Astrocyte (in vitro differentiated cells and primary cell): Measurements from ENCODE around the gene SCTR. TPM values are rescaled to one million over a fixed set of nuclear protein-coding genes. Genes with fewer than 3 reads are reported as not detected.

Source experiments
- DNase-seq: peaks from one replicate; pipeline ENCODE4 v3.0.0-alpha.2; 2010; ENCODE audit warnings: low read depth
- FAIRE-seq: peaks from 2 replicates; lab custom pipeline; 2011; peaks lifted over from hg19 to GRCh38; lab: Jason Lieb, UNC
- H2AFZ ChIP-seq: 2 replicates; pipeline ENCODE4 v1.6.0; 2012; ENCODE audit warnings: low read depth, low read length, inconsistent platforms
- H3K27ac ChIP-seq: 2 replicates; pipeline ENCODE4 v1.5.1; 2011; ENCODE audit warnings: low read depth, low read length, inconsistent platforms
- H3K27me3 ChIP-seq: 2 replicates; pipeline ENCODE4 v1.6.0; 2011; ENCODE audit warnings: low read length, inconsistent platforms; ENCODE audit not compliant: insufficient read depth
- H3K36me3 ChIP-seq: 2 replicates; pipeline ENCODE4 v1.5.1; 2011; ENCODE audit warnings: low read length, inconsistent platforms; ENCODE audit not compliant: insufficient read depth
- H3K4me1 ChIP-seq: 2 replicates; pipeline ENCODE4 v1.5.1; 2011; ENCODE audit warnings: low read length, inconsistent platforms; ENCODE audit not compliant: insufficient read depth
- H3K4me2 ChIP-seq: 2 replicates; pipeline ENCODE4 v1.6.0; 2012; ENCODE audit warnings: low read length, inconsistent platforms
- H3K4me3 ChIP-seq: 2 replicates; pipeline ENCODE4 v1.5.1; 2011; ENCODE audit warnings: low read depth, mild to moderate bottlenecking, low read length, inconsistent platforms; ENCODE audit not compliant: insufficient read depth
- H3K79me2 ChIP-seq: 2 replicates; pipeline ENCODE4 v1.6.0; 2012; ENCODE audit warnings: mild to moderate bottlenecking, low read length, inconsistent platforms; ENCODE audit not compliant: insufficient read depth
- H3K9ac ChIP-seq: 2 replicates; pipeline ENCODE4 v1.6.0; 2012; ENCODE audit warnings: mild to moderate bottlenecking, low read length, inconsistent platforms
- H3K9me3 ChIP-seq: 2 replicates; pipeline ENCODE4 v1.5.1; 2012; ENCODE audit warnings: low read depth, mild to moderate bottlenecking, low read length, inconsistent platforms; ENCODE audit not compliant: insufficient read depth
- H4K20me1 ChIP-seq: 2 replicates; pipeline ENCODE4 v1.6.0; 2012; ENCODE audit warnings: low read length, inconsistent platforms; ENCODE audit not compliant: insufficient read depth
- H3K27ac Mint-ChIP-seq: one replicate; pipeline ENCODE4 v1.8.0; 2021; ENCODE audit warnings: mild to moderate bottlenecking, mixed read lengths; ENCODE audit not compliant: unreplicated experiment
- H3K27me3 Mint-ChIP-seq: one replicate; pipeline ENCODE4 v1.8.0; 2021; ENCODE audit warnings: low read depth, mixed read lengths; ENCODE audit not compliant: unreplicated experiment
- H3K36me3 Mint-ChIP-seq: one replicate; pipeline ENCODE4 v1.8.0; 2021; ENCODE audit warnings: low read depth, mixed read lengths; ENCODE audit not compliant: unreplicated experiment
- H3K4me1 Mint-ChIP-seq: one replicate; pipeline ENCODE4 v1.8.0; 2021; ENCODE audit warnings: low read depth, mixed read lengths; ENCODE audit not compliant: unreplicated experiment
- H3K4me3 Mint-ChIP-seq: one replicate; pipeline ENCODE4 v1.8.0; 2021; ENCODE audit warnings: mild to moderate bottlenecking, moderate library complexity, mixed read lengths; ENCODE audit not compliant: unreplicated experiment
- H3K9me3 Mint-ChIP-seq: one replicate; pipeline ENCODE4 v1.8.0; 2021; ENCODE audit warnings: mild to moderate bottlenecking, mixed read lengths; ENCODE audit not compliant: unreplicated experiment
- CTCF ChIP-seq: IDR thresholded peaks from 2 replicates; pipeline ENCODE4 v1.5.1; 2011; ENCODE audit warnings: low read depth, mild to moderate bottlenecking, inconsistent platforms, low read length, moderate library complexity; ENCODE audit not compliant: insufficient read depth
- EZH2 ChIP-seq: IDR thresholded peaks from 2 replicates; pipeline ENCODE4 v1.6.1; 2012; ENCODE audit warnings: mild to moderate bottlenecking, low read length, inconsistent platforms; ENCODE audit not compliant: insufficient read depth
- total RNA-seq: library from RNA; stranded (reverse); gene quantifications from 2 replicates; pipeline ENCODE4 v1.2.1, GENCODE V29; 2021

Gene SCTR
- total RNA-seq, 1 donor from 2014 or later: not detected

GRCh38 chr2:119435081-119435952, 89.0 kb downstream of the SCTR start:
- Histone ChIP-seq H2AFZ (no peak overlapping the region), H3K27ac (no peak overlapping the region), H3K4me3 (no peak overlapping the region), H3K27me3 (peaks cover 2% of the 10 kb centered on the region), H3K9ac (no peak overlapping the region), H3K36me3 (no peaks in the 10 kb centered on the region), H3K4me1 (peaks cover 13% of the 10 kb centered on the region), H4K20me1 (peaks cover 7% of the 10 kb centered on the region), H3K4me2 (no peak overlapping the region), H3K79me2 (no peaks in the 10 kb centered on the region), H3K9me3 (no peaks in the 10 kb centered on the region)
- Mint-ChIP-seq H3K36me3 (peaks cover 4% of the 10 kb centered on the region), H3K4me1 (peaks cover under 1% of the 10 kb centered on the region), H3K4me3 (no peak overlapping the region), H3K9me3 (peaks cover 8% of the 10 kb centered on the region), H3K27me3 (peaks cover 55% of the 10 kb centered on the region), H3K27ac (no peak overlapping the region)
- TF ChIP-seq CTCF (no peak), EZH2 (no peak)
- DNase-seq (no peak), FAIRE-seq (no peak)

DNA sequence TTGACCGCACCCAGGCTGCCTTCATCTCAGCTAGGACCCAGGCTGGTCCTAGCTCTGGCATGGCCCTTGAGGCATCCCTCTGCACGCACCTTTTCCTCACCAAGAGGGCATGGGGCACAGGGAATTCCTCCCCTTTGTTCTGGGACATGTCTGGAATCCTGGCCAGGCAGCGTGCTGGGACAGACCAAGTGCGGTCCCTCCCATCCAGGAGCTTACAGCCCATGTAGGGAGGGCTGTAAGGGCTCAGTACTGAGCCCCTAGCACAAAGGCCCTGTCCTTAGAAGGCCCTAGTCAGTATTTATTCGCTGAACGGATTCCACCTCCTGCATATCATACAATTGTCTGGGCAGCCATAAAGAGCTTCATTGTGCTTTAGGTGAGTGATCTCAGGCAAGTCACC, 89.6 kb downstream of the SCTR start:
- TF ChIP-seq EZH2 (no peak), CTCF (no peak)
- Histone ChIP-seq H4K20me1 (peaks cover 7% of the 10 kb centered on the region), H3K27me3 (peaks cover 4% of the 10 kb centered on the region), H3K9me3 (no peaks in the 10 kb centered on the region), H3K9ac (no peak overlapping the region), H3K36me3 (no peaks in the 10 kb centered on the region), H3K27ac (no peak overlapping the region), H3K79me2 (no peaks in the 10 kb centered on the region), H3K4me2 (no peak overlapping the region), H2AFZ (no peak overlapping the region), H3K4me3 (no peak overlapping the region), H3K4me1 (peaks cover 13% of the 10 kb centered on the region)
- peaks cover 4% of the 10 kb centered on the region for H3K36me3 Mint-ChIP-seq
- H3K9me3 Mint-ChIP-seq: peaks cover 8% of the 10 kb centered on the region
- DNase-seq: no peak
- H3K27me3 Mint-ChIP-seq: peaks cover 54% of the 10 kb centered on the region
- H3K4me3 Mint-ChIP-seq: no peak overlapping the region
- H3K27ac Mint-ChIP-seq: no peak overlapping the region
- H3K4me1 Mint-ChIP-seq: peaks cover 1% of the 10 kb centered on the region
- no peak for FAIRE-seq
